AG04450 (cell line): Measurements from ENCODE around the gene LIMS2. TPM values are rescaled to one million over a fixed set of nuclear protein-coding genes. Genes with fewer than 3 reads are reported as not detected.

Source experiments
- CTCF ChIA-PET: fragments of 300-600, 350-600 bp; formaldehyde crosslinking; extraction: SDS; loops from one replicate; lab custom pipeline; 2022; ENCODE audit warnings: antibody characterized with exemption, inconsistent platforms; lab: Charles Lee
- POLR2A ChIA-PET: fragments of 350-600 bp; formaldehyde crosslinking; extraction: SDS; loops from one replicate; lab custom pipeline; 2021; ENCODE audit warnings: antibody characterized with exemption, inconsistent platforms; lab: Yijun Ruan, JAX
- DNase-seq: peaks from one replicate; pipeline ENCODE4 v3.0.0-alpha.2; 2011; ENCODE audit warnings: low read depth, low spot score
- H3K27ac ChIP-seq: one replicate; pipeline ENCODE4 v1.5.1; 2012; ENCODE audit warnings: low read depth, low read length, control low read depth
- H3K27me3 ChIP-seq: one replicate; pipeline ENCODE4 v1.6.0; 2012; ENCODE audit warnings: low read length; ENCODE audit not compliant: control insufficient read depth, insufficient read depth
- H3K4me3 ChIP-seq: 2 replicates; pipeline ENCODE4 v1.5.1; 2011; ENCODE audit warnings: mild to moderate bottlenecking, low read depth, low read length, control low read depth
- H3K9me3 ChIP-seq: 2 replicates; pipeline ENCODE4 v1.5.1; 2012; ENCODE audit warnings: low read length; ENCODE audit not compliant: control insufficient read depth, insufficient read depth
- CTCF ChIP-seq: IDR thresholded peaks from 2 replicates; pipeline ENCODE4 v1.5.1; 2011; ENCODE audit warnings: low read depth, low read length, control low read depth, inconsistent platforms
- polyA plus RNA-seq: library from polyadenylated mRNA; depleted of rRNA; stranded (reverse); fragments of >200 nt; gene quantifications from 2 replicates; pipeline ENCODE4 v1.2.3, GENCODE V29; 2011

Gene LIMS2
- polyA plus RNA-seq, 1 experiment = 6.3 TPM

GRCh38 chr2:127681288-127681804 lies 6.0 kb upstream of the LIMS2 start:
- CTCF ChIA-PET = interaction anchor here (0.7 kb wide), 1 partner anchor 128 kb away, joined by 3 read pairs; no protein-coding TSS in a partner anchor
- POLR2A ChIA-PET = no interaction called here
- Histone ChIP-seq H3K9me3 (no peaks in the 10 kb centered on the region; the same call in 1 of the 2 replicates), H3K4me3 (no peak overlapping the region), H3K27me3 (peaks cover 17% of the 10 kb centered on the region), H3K27ac (no peak overlapping the region)
- TF ChIP-seq CTCF = no peak
- no peak for DNase-seq

GRCh38 chr2:127680706-127681287 lies 5.5 kb upstream of the LIMS2 start:
- no peak for DNase-seq
- no peak overlapping the region for H3K4me3 ChIP-seq
- peaks cover 17% of the 10 kb centered on the region for H3K27me3 ChIP-seq
- H3K27ac ChIP-seq = no peak overlapping the region
- CTCF ChIA-PET = no interaction called here
- POLR2A ChIA-PET = no interaction called here
- no peaks in the 10 kb centered on the region; the same call in 1 of the 2 replicates for H3K9me3 ChIP-seq
- no peak for TF ChIP-seq CTCF

GRCh38 chr2:127679680-127680361 lies 4.5 kb upstream of the LIMS2 start:
- DNase-seq = no peak
- Histone ChIP-seq H3K9me3 (no peaks in the 10 kb centered on the region; the same call in 1 of the 2 replicates), H3K27ac (no peak overlapping the region), H3K4me3 (no peak overlapping the region), H3K27me3 (peaks cover 17% of the 10 kb centered on the region)
- ChIA-PET CTCF (no interaction called here), POLR2A (no interaction called here)
- TF ChIP-seq CTCF = no peak

GRCh38 chr2:127678991-127679390 lies 3.7 kb upstream of the LIMS2 start:
- Histone ChIP-seq H3K27ac (no peak overlapping the region), H3K4me3 (no peak overlapping the region), H3K27me3 (peaks cover 17% of the 10 kb centered on the region), H3K9me3 (no peaks in the 10 kb centered on the region; the same call in 1 of the 2 replicates)
- no peak for TF ChIP-seq CTCF
- DNase-seq = no peak
- ChIA-PET POLR2A (no interaction called here), CTCF (no interaction called here)

- POLR2A ChIA-PET = no interaction called here
- no peak for DNase-seq
- CTCF ChIA-PET = no interaction called here
- Histone ChIP-seq H3K27me3 (peaks cover 17% of the 10 kb centered on the region), H3K4me3 (no peak overlapping the region), H3K9me3 (no peaks in the 10 kb centered on the region; the same call in 1 of the 2 replicates), H3K27ac (no peak overlapping the region)
- TF ChIP-seq CTCF = no peak
Observed at GRCh38 chr2:127678531-127678930, 3.2 kb upstream of the LIMS2 start.
